22Rv1 (cell line): ENCODE measurements around the gene PRSS2.

Source experiments
- CTCF ChIP-seq: fragments of 450-650 bp; IDR thresholded peaks from 2 replicates; pipeline ENCODE4 v1.5.1; 2017; ENCODE audit warnings: mild to moderate bottlenecking
- ZFX ChIP-seq: fragments of 450-650 bp; IDR thresholded peaks from 2 replicates; pipeline ENCODE4 v1.6.1; 2017; ENCODE audit warnings: antibody characterized with exemption, borderline replicate concordance

DNA sequence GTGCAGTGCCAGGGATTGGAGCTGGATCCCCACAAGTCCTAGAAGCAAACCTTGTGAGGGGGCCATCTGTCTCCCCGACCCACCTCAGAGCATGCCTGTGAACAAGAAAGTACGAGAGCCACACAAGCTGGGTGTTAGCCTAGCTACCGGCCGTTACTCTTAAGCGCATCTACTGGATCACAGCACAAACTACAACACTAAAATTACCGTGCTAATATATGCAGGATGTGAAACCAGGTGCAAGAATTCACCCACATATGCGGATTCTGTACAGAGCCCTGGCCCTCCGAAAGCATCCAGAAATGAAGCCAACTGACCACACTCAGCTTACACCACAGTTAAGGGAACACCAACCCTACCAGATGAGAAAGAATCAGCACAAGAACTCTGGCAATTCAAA lies 37.5 kb upstream of the PRSS2 start:
- TF ChIP-seq CTCF (no peak), ZFX (no peak)
